GM13976 (cell line): ENCODE results near the gene MRFAP1L1.

Source experiments
- DNase-seq: peaks from one replicate; pipeline ENCODE4 v3.0.0; 2012; ENCODE audit warnings: low spot score
- CTCF ChIP-seq: IDR thresholded peaks from 2 replicates; pipeline ENCODE4 v1.5.1; 2012; ENCODE audit warnings: borderline replicate concordance, mild to moderate bottlenecking; ENCODE audit not compliant: insufficient read depth; ENCODE audit errors: extremely low read depth, missing control alignments, control extremely low read depth
- in situ Hi-C: fragments of 300-500 bp; cut with MboI; formaldehyde crosslinking; loops from one replicate; pipeline ENCODE4 v1.12.0; 2022; ENCODE audit warnings: low sequenced_read_pairs, mixed read lengths, inconsistent platforms; ENCODE audit not compliant: unreplicated experiment

Gene MRFAP1L1

DNA sequence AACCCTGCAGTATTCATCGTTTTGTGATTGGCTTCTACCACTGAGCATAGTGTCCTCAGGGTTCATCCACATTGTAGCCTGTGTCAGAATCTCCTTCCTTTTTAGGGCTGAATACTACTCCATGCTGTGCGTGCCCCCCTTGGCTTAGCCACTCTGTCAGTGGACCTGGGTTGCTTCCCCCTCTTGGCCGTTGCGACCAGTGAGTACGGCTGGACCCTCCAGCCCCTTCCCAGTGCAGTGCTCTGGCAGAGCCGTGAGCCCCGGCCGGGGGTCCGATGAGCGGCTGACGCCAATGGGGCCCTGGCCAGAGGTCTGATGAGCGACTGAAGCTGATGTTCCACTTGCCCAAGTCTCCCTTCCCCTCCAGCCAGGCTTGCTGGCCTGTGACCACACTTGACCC is 13.2 kb upstream of the MRFAP1L1 start:
- no peak for DNase-seq
- in situ Hi-C loops: loop anchor here (25.0 kb wide), 1 partner anchor 164 kb away; no protein-coding TSS in a partner anchor
- no peak for TF ChIP-seq CTCF

- DNase-seq: peak; percentile 25
- TF ChIP-seq CTCF: no peak
- in situ Hi-C loops: loop anchor here (25.0 kb wide), 1 partner anchor 166 kb away; no protein-coding TSS in a partner anchor
Observed at GRCh38 chr4:6721121-6721520, 11.5 kb upstream of the MRFAP1L1 start.

DNA sequence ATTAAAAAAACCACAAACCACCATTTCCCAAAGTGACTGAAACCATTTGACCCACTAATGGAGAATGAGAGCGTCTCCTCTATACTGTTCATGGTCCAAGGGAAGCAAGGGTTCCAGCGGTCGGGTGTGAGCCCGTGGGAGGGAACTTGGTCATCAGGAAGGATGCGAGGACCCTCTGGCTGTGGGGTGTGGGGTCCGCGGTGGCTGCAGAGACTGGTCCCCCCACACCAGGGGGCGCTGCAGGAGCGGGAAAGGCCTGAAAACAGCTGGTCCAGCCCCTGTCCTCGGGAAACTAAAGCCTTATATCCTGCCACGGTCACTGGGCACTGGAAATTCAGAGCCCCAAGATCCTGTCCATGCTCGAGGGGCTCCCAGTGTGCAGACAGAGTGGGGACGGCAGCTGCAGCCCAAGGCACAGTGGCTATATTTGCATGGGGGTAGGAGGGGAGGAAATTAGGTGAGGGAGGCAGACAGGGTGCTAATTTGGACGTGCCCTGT is 10.6 kb upstream of the MRFAP1L1 start:
- in situ Hi-C loops: loop anchor here (25.0 kb wide), 1 partner anchor 167 kb away; no protein-coding TSS in a partner anchor
- peak; percentile 91 for DNase-seq
- peak; percentile 93 for TF ChIP-seq CTCF

GRCh38 chr4:6719611-6720179 is 10.0 kb upstream of the MRFAP1L1 start:
- no peak for DNase-seq
- no peak for TF ChIP-seq CTCF
- in situ Hi-C loops: loop anchor here (10.0 to 25.0 kb wide), 2 partner anchors 168 to 345 kb away; partner anchors contain the start of gene GRPEL1

DNA sequence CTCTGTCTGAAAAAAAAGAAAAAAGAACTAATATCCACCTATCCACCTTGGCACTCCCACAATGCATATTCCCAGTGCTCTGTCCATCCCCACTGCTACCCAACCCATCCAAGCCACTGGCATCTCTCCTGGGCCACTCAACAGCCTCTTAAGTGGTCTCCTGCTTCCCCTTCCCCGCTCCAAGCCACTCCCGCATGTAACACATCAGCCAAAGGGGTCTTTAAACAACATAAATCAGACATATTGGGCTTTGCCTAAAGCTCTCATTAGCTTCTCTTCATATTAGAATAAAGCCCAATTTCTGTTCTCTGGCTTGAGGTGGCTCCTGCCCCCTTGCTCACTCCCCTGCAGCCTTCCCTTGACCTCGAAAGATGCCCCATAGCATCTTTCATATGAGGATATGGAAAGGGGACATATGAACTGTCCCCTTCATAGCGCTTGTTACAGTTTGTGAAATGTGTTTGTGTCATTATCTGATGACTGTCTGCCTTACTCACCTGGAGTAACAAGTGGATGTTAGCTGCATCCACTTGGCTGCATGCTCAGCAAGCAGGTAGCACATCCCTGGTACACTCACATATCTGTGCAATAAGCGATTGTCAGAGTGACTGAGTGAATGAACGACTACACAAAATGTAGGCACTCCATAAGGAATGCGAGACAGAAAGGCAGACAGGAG is 9.4 kb upstream of the MRFAP1L1 start:
- no peak for DNase-seq
- TF ChIP-seq CTCF: no peak
- in situ Hi-C loops: loop anchor here (10.0 to 25.0 kb wide), 2 partner anchors 168 to 346 kb away; partner anchors contain the start of gene GRPEL1

- in situ Hi-C loops: loop anchor here (10.0 to 25.0 kb wide), 2 partner anchors 170 to 348 kb away; partner anchors contain the start of gene GRPEL1
- no peak for TF ChIP-seq CTCF
- no peak for DNase-seq
Observed at GRCh38 chr4:6716958-6717655, 7.4 kb upstream of the MRFAP1L1 start.
